Adrenal gland (tissue), 5 donors: ENCODE measurements around the gene ALPK3.

Experiments used
- CTCF ChIP-seq, 6 experiments: fragments of 450-650 bp in 4 of 6; fragments of 200-600 bp in 2 of 6; sonication (generic) in 1 of 6; IDR thresholded peaks; 1 replicate in 5 of 6; 2 replicates in 1 of 6; pipeline versions ENCODE4 v1.5.1 to v1.8.0; 2016 to 2021; ENCODE audit warnings: antibody characterized with exemption in 6 of 6, mild to moderate bottlenecking in 2 of 6, moderate library complexity in 1 of 6
- POLR2A ChIP-seq, 2 donors: fragments of 450-650 bp; IDR thresholded peaks; one replicate each; pipeline ENCODE4 v1.6.1; 2017; ENCODE audit warnings: antibody characterized with exemption in 2 of 2, mild to moderate bottlenecking in 2 of 2, moderate library complexity in 1 of 2
- donor health status: DM: no; HTN: no; CAD: no.

GRCh38 chr15:84878504-84878903, 61.3 kb downstream of the ALPK3 start:
- TF ChIP-seq POLR2A (IDR thresholded peaks at IDR 0.05) (no peak), CTCF (IDR thresholded peaks at IDR 0.05) (peak; percentile 42 to 77 (median 68))
